Measurements from ENCODE around the gene OR4D11. TPM values are rescaled to one million over a fixed set of nuclear protein-coding genes. Genes with fewer than 3 reads are reported as not detected.

OR4D11 gene
- total RNA-seq, 1 donor from 2014 or later = not detected

GRCh38 chr11:59548309-59548656 lies 44.9 kb downstream of the OR4D11 start:
- no peaks in the 10 kb centered on the region for H3K9me3 Mint-ChIP-seq (ENCODE audit: unreplicated experiment)
- DNase-seq (ENCODE audit: extremely low spot score, unreplicated experiment) = no peak
- peaks cover 2% of the 10 kb centered on the region for H3K27me3 Mint-ChIP-seq (ENCODE audit: unreplicated experiment)
- H3K36me3 Mint-ChIP-seq (ENCODE audit: unreplicated experiment) = no peaks in the 10 kb centered on the region
- peaks cover 16% of the 10 kb centered on the region for H3K4me1 Mint-ChIP-seq (ENCODE audit: unreplicated experiment)
- TF ChIP-seq CTCF (IDR thresholded peaks at IDR 0.05) = no peak
- H3K27ac Mint-ChIP-seq (ENCODE audit: unreplicated experiment) = no peak overlapping the region
- H3K4me3 Mint-ChIP-seq (ENCODE audit: unreplicated experiment) = no peak overlapping the region

GRCh38 chr11:59550368-59550841 lies 47.0 kb downstream of the OR4D11 start:
- H3K27ac Mint-ChIP-seq (ENCODE audit: unreplicated experiment) = peak overlapping the region; percentile 92
- H3K36me3 Mint-ChIP-seq (ENCODE audit: unreplicated experiment) = no peaks in the 10 kb centered on the region
- no peaks in the 10 kb centered on the region for H3K27me3 Mint-ChIP-seq (ENCODE audit: unreplicated experiment)
- no peaks in the 10 kb centered on the region for H3K9me3 Mint-ChIP-seq (ENCODE audit: unreplicated experiment)
- peak; percentile 63 for TF ChIP-seq CTCF (IDR thresholded peaks at IDR 0.05)
- DNase-seq (ENCODE audit: extremely low spot score, unreplicated experiment) = peak; percentile 94
- peaks cover 17% of the 10 kb centered on the region for H3K4me1 Mint-ChIP-seq (ENCODE audit: unreplicated experiment)
- H3K4me3 Mint-ChIP-seq (ENCODE audit: unreplicated experiment) = peak overlapping the region; percentile 84

GRCh38 chr11:59550842-59551658 lies 47.7 kb downstream of the OR4D11 start:
- Mint-ChIP-seq H3K27ac (ENCODE audit: unreplicated experiment) (peak overlapping the region; percentile 92), H3K9me3 (ENCODE audit: unreplicated experiment) (no peaks in the 10 kb centered on the region), H3K4me1 (ENCODE audit: unreplicated experiment) (peaks cover 23% of the 10 kb centered on the region), H3K4me3 (ENCODE audit: unreplicated experiment) (peak overlapping the region; percentile 84), H3K27me3 (ENCODE audit: unreplicated experiment) (no peaks in the 10 kb centered on the region), H3K36me3 (ENCODE audit: unreplicated experiment) (no peaks in the 10 kb centered on the region)
- peak; percentile 89 for DNase-seq (ENCODE audit: extremely low spot score, unreplicated experiment)
- TF ChIP-seq CTCF (IDR thresholded peaks at IDR 0.05) = no peak

- H3K36me3 Mint-ChIP-seq (ENCODE audit: unreplicated experiment) = no peaks in the 10 kb centered on the region
- DNase-seq (ENCODE audit: extremely low spot score, unreplicated experiment) = no peak
- peak overlapping the region; percentile 92 for H3K27ac Mint-ChIP-seq (ENCODE audit: unreplicated experiment)
- no peak for TF ChIP-seq CTCF (IDR thresholded peaks at IDR 0.05)
- H3K27me3 Mint-ChIP-seq (ENCODE audit: unreplicated experiment) = no peaks in the 10 kb centered on the region
- no peaks in the 10 kb centered on the region for H3K9me3 Mint-ChIP-seq (ENCODE audit: unreplicated experiment)
- peak overlapping the region; percentile 84 for H3K4me3 Mint-ChIP-seq (ENCODE audit: unreplicated experiment)
- peaks cover 31% of the 10 kb centered on the region for H3K4me1 Mint-ChIP-seq (ENCODE audit: unreplicated experiment)
These were observed 48.5 kb downstream of the OR4D11 start for GRCh38 chr11:59551659-59552521.

- no peak for DNase-seq (ENCODE audit: extremely low spot score, unreplicated experiment)
- no peaks in the 10 kb centered on the region for H3K27me3 Mint-ChIP-seq (ENCODE audit: unreplicated experiment)
- no peak for TF ChIP-seq CTCF (IDR thresholded peaks at IDR 0.05)
- H3K4me3 Mint-ChIP-seq (ENCODE audit: unreplicated experiment) = peak overlapping the region; percentile 56
- no peaks in the 10 kb centered on the region for H3K36me3 Mint-ChIP-seq (ENCODE audit: unreplicated experiment)
- peak overlapping the region; percentile 36 for H3K27ac Mint-ChIP-seq (ENCODE audit: unreplicated experiment)
- H3K9me3 Mint-ChIP-seq (ENCODE audit: unreplicated experiment) = no peaks in the 10 kb centered on the region
- peaks cover 36% of the 10 kb centered on the region for H3K4me1 Mint-ChIP-seq (ENCODE audit: unreplicated experiment)
These were observed 49.5 kb downstream of the OR4D11 start for GRCh38 chr11:59552844-59553243.
